H9 (cell line): ENCODE measurements around the gene CCDC187. TPM values are rescaled to one million over a fixed set of nuclear protein-coding genes. Genes with fewer than 3 reads are reported as not detected.

Experiments used
- DNase-seq: peaks from one replicate; pipeline ENCODE4 v3.0.0-alpha.2; 2017
- H2AFZ ChIP-seq: one replicate; pipeline ENCODE4 v1.6.1; 2013; ENCODE audit warnings: mild to moderate bottlenecking, low read length, control low read depth, moderate library complexity
- H2AK5ac ChIP-seq: 2 replicates; pipeline ENCODE4 v1.6.1; 2013; ENCODE audit warnings: low read length, control low read depth, mixed read lengths; ENCODE audit not compliant: insufficient read length
- H2BK120ac ChIP-seq: one replicate; pipeline ENCODE4 v1.6.1; 2013; ENCODE audit warnings: low read depth, mild to moderate bottlenecking, low read length, control low read depth, inconsistent platforms; ENCODE audit not compliant: poor library complexity, severe bottlenecking
- H2BK12ac ChIP-seq: 2 replicates; pipeline ENCODE4 v1.6.1; 2013; ENCODE audit warnings: low read length, control low read depth, mixed read lengths, low read depth; ENCODE audit not compliant: insufficient read length
- H2BK15ac ChIP-seq: 2 replicates; pipeline ENCODE4 v1.6.1; 2013; ENCODE audit warnings: low read depth, low read length, control low read depth
- H2BK20ac ChIP-seq: one replicate; pipeline ENCODE4 v1.6.1; 2013; ENCODE audit warnings: low read depth, mild to moderate bottlenecking, low read length, control low read depth, inconsistent platforms; ENCODE audit not compliant: poor library complexity, severe bottlenecking
- H2BK5ac ChIP-seq: 2 replicates; pipeline ENCODE4 v1.6.1; 2013; ENCODE audit warnings: low read length, control low read depth, mixed read lengths; ENCODE audit not compliant: insufficient read length
- H3K14ac ChIP-seq: 2 replicates; pipeline ENCODE4 v1.6.1; 2013; ENCODE audit warnings: low read length, control low read depth; ENCODE audit not compliant: insufficient read depth
- H3K18ac ChIP-seq: 2 replicates; pipeline ENCODE4 v1.6.1; 2013; ENCODE audit warnings: low read depth, mild to moderate bottlenecking, mixed read lengths, low read length, control low read depth; ENCODE audit not compliant: insufficient read length
- H3K23ac ChIP-seq: 2 replicates; pipeline ENCODE4 v1.6.1; 2013; ENCODE audit warnings: low read length, control low read depth, mixed read lengths, low read depth; ENCODE audit not compliant: insufficient read length
- H3K23me2 ChIP-seq: 2 replicates; pipeline ENCODE4 v1.6.1; 2013; ENCODE audit warnings: low read depth, mild to moderate bottlenecking, mixed read lengths, low read length, control low read depth; ENCODE audit not compliant: insufficient read length, poor library complexity, severe bottlenecking
- H3K27ac ChIP-seq: 2 replicates; pipeline ENCODE4 v1.5.1; 2013; ENCODE audit warnings: low read length, control low read depth, mixed read lengths, low read depth; ENCODE audit not compliant: insufficient read length
- H3K27me3 ChIP-seq: 2 replicates; pipeline ENCODE4 v1.6.1; 2013; ENCODE audit warnings: low read length, control low read depth, inconsistent platforms; ENCODE audit not compliant: insufficient read depth
- H3K4ac ChIP-seq: 2 replicates; pipeline ENCODE4 v1.6.1; 2013; ENCODE audit warnings: low read depth, mild to moderate bottlenecking, control low read depth, inconsistent platforms, low read length, moderate library complexity
- H3K4me1 ChIP-seq: 2 replicates; pipeline ENCODE4 v1.6.1; 2013; ENCODE audit warnings: low read length, control low read depth, inconsistent platforms; ENCODE audit not compliant: insufficient read depth
- H3K4me2 ChIP-seq: 2 replicates; pipeline ENCODE4 v1.6.1; 2013; ENCODE audit warnings: low read length, control low read depth, mixed read lengths; ENCODE audit not compliant: insufficient read length, insufficient read depth
- H3K56ac ChIP-seq: 2 replicates; pipeline ENCODE4 v1.6.1; 2013; ENCODE audit warnings: low read depth, mild to moderate bottlenecking, mixed read lengths, low read length, control low read depth; ENCODE audit not compliant: insufficient read length
- H3K79me1 ChIP-seq: 2 replicates; pipeline ENCODE4 v1.6.1; 2013; ENCODE audit warnings: low read depth, mild to moderate bottlenecking, moderate library complexity, low read length, control low read depth, inconsistent platforms; ENCODE audit not compliant: insufficient read depth, poor library complexity, severe bottlenecking
- H3K79me2 ChIP-seq: 2 replicates; pipeline ENCODE4 v1.6.1; 2013; ENCODE audit warnings: low read length, control low read depth, inconsistent platforms; ENCODE audit not compliant: insufficient read depth
- H3K9ac ChIP-seq: 2 replicates; pipeline ENCODE4 v1.6.1; 2013; ENCODE audit warnings: low read length, control low read depth, mixed read lengths; ENCODE audit not compliant: insufficient read length; ENCODE audit errors: extremely low read depth
- H3K9me3 ChIP-seq: one replicate; pipeline ENCODE4 v1.6.1; 2013; ENCODE audit warnings: low read depth, low read length, inconsistent platforms; ENCODE audit not compliant: control insufficient read depth
- H3T11ph ChIP-seq: one replicate; pipeline ENCODE4 v1.6.1; 2013; ENCODE audit warnings: mild to moderate bottlenecking, low read length, control low read depth, inconsistent platforms
- H4K20me1 ChIP-seq: one replicate; pipeline ENCODE4 v1.6.1; 2013; ENCODE audit not compliant: control insufficient read depth, insufficient read length, insufficient read depth
- H4K5ac ChIP-seq: 2 replicates; pipeline ENCODE4 v1.6.1; 2013; ENCODE audit warnings: low read depth, mild to moderate bottlenecking, mixed read lengths, low read length, control low read depth; ENCODE audit not compliant: insufficient read length
- H4K8ac ChIP-seq: replicated peaks from 2 replicates; pipeline ENCODE4 v1.6.1; 2013; ENCODE audit warnings: low read length, control low read depth, mixed read lengths, low read depth; ENCODE audit not compliant: insufficient read length
- H4K91ac ChIP-seq: 2 replicates; pipeline ENCODE4 v1.6.1; 2013; ENCODE audit warnings: low read depth, mild to moderate bottlenecking, moderate library complexity, mixed read lengths, low read length, control low read depth; ENCODE audit not compliant: insufficient read length
- H3K27ac Mint-ChIP-seq, 3 experiments: 2 replicates in 2 of 3; 3 replicates in 1 of 3; pipeline ENCODE4 v1.8.0; 2020 to 2021; ENCODE audit warnings: mixed read lengths in 3 of 3, mild to moderate bottlenecking in 1 of 3, moderate library complexity in 1 of 3
- H3K27me3 Mint-ChIP-seq: 2 replicates; pipeline ENCODE4 v1.8.0; 2021; ENCODE audit warnings: low read depth, mild to moderate bottlenecking, moderate library complexity, mixed read lengths
- H3K36me3 Mint-ChIP-seq, 3 experiments: 2 replicates in 2 of 3; 3 replicates in 1 of 3; pipeline ENCODE4 v1.8.0; 2020 to 2021; ENCODE audit warnings: low read depth in 3 of 3, mixed read lengths in 3 of 3; ENCODE audit not compliant: insufficient read depth in 1 of 3
- H3K4me1 Mint-ChIP-seq, 2 experiments: 2 replicates each; pipeline ENCODE4 v1.8.0; 2020; ENCODE audit warnings: mixed read lengths in 2 of 2
- H3K4me3 Mint-ChIP-seq, 2 experiments: 2 replicates in 1 of 2; 3 replicates in 1 of 2; pipeline ENCODE4 v1.8.0; 2020 to 2021; ENCODE audit warnings: mild to moderate bottlenecking in 2 of 2, mixed read lengths in 2 of 2, moderate library complexity in 1 of 2
- H3K9me3 Mint-ChIP-seq, 2 experiments: 2 replicates in 1 of 2; 3 replicates in 1 of 2; pipeline ENCODE4 v1.8.0; 2020; ENCODE audit warnings: mild to moderate bottlenecking in 2 of 2, mixed read lengths in 2 of 2, moderate library complexity in 1 of 2
- WGBS: extraction: QIAGEN DNeasy Blood & Tissue Kit; methylation state at CpG from one replicate; pipeline ENCODE4 v1.1.7; 2013; ENCODE audit warnings: missing lambda C conversion rate, low lambda C conversion rate, mixed read lengths; ENCODE audit not compliant: insufficient read length; ENCODE audit errors: extremely low coverage; 5-methylcytosine and 5-hydroxymethylcytosine counted together
- total RNA-seq: library from RNA; stranded (reverse); gene quantifications from 2 replicates; pipeline ENCODE4 v1.2.1, GENCODE V29; 2021
- TF ChIP-seq, protein P1 (sequence below): fragments of 200-600 bp; sonication (generic); conservative IDR thresholded peaks from 3 replicates; pipeline ENCODE4 v1.8.0; 2021; ENCODE audit warnings: antibody characterized with exemption, mild to moderate bottlenecking

The CCDC187 gene
- total RNA-seq, 1 experiment from 2014 or later: 0.07 TPM

DNA sequence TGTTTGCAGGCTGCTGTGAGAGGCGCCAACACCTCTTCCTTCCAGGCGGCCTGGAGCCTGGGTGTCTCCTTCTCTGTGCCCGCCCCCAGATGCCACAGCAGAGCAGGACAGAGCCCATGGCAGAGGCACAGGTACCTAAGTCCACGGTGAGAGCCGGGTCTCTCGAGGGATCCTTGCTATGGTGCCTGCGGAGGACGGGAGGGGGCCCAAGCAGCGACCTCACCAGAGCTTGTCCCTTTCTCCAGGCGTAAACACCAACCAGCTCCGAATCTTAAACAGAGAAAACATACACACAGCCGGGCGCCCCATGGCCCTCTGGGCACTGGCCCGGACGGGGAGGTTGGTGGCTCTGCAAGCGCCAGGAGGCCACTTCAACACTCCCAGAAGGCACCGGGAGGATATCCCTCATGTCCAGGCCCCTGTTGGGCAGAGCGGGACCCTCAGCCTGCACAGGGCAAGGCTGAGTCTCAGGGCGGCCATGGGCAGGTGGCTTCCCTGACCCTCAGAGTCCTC, 11.8 kb downstream of the CCDC187 start:
- H2AFZ ChIP-seq: no peak overlapping the region
- no peak overlapping the region for H3K18ac ChIP-seq
- H2BK20ac ChIP-seq: no peak overlapping the region
- no peak overlapping the region for H2AK5ac ChIP-seq
- no peak overlapping the region for H2BK12ac ChIP-seq
- no peaks in the 10 kb centered on the region for H3K4me1 Mint-ChIP-seq
- no peak overlapping the region for H3K4me2 ChIP-seq
- H3K9me3 Mint-ChIP-seq: no peaks in the 10 kb centered on the region
- TF ChIP-seq, protein P1, sequence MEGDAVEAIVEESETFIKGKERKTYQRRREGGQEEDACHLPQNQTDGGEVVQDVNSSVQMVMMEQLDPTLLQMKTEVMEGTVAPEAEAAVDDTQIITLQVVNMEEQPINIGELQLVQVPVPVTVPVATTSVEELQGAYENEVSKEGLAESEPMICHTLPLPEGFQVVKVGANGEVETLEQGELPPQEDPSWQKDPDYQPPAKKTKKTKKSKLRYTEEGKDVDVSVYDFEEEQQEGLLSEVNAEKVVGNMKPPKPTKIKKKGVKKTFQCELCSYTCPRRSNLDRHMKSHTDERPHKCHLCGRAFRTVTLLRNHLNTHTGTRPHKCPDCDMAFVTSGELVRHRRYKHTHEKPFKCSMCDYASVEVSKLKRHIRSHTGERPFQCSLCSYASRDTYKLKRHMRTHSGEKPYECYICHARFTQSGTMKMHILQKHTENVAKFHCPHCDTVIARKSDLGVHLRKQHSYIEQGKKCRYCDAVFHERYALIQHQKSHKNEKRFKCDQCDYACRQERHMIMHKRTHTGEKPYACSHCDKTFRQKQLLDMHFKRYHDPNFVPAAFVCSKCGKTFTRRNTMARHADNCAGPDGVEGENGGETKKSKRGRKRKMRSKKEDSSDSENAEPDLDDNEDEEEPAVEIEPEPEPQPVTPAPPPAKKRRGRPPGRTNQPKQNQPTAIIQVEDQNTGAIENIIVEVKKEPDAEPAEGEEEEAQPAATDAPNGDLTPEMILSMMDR: no peak
- no peak overlapping the region for H4K5ac ChIP-seq
- H4K91ac ChIP-seq: no peak overlapping the region
- peaks cover 12% of the 10 kb centered on the region for H3K9me3 ChIP-seq
- H3K4ac ChIP-seq: no peak overlapping the region
- H3K36me3 Mint-ChIP-seq: no peaks in the 10 kb centered on the region
- no peaks in the 10 kb centered on the region for H3K79me2 ChIP-seq
- H3K14ac ChIP-seq: no peak overlapping the region; the same call in 1 of the 2 replicates
- no peak overlapping the region for H3K27ac Mint-ChIP-seq
- no peaks in the 10 kb centered on the region for H3K79me1 ChIP-seq
- no peak overlapping the region for H3T11ph ChIP-seq
- H2BK120ac ChIP-seq: no peak overlapping the region
- no peaks in the 10 kb centered on the region for H3K4me1 ChIP-seq
- no peaks in the 10 kb centered on the region for H4K20me1 ChIP-seq
- H4K8ac ChIP-seq: no peak overlapping the region
- no peak overlapping the region for H3K23ac ChIP-seq
- no peak overlapping the region for H3K56ac ChIP-seq
- no peak overlapping the region for H3K4me3 Mint-ChIP-seq
- no peak overlapping the region for H2BK5ac ChIP-seq
- no peaks in the 10 kb centered on the region for H3K23me2 ChIP-seq
- DNase-seq: no peak
- H3K9ac ChIP-seq: no peak overlapping the region
- no peak overlapping the region for H2BK15ac ChIP-seq
- no CpG with 5 or more reads among the region's 19 CpGs for WGBS
- no peak overlapping the region for H3K27ac ChIP-seq
- peaks cover 3% of the 10 kb centered on the region for H3K27me3 Mint-ChIP-seq
- no peaks in the 10 kb centered on the region for H3K27me3 ChIP-seq
